Measurements from ENCODE around the gene INPP5A.
"Not testable (repeated sequence)": the region's sequence is repeated elsewhere in the genome, so short reads cannot be mapped to it uniquely, and the experiment has no call there.

The INPP5A gene

DNA sequence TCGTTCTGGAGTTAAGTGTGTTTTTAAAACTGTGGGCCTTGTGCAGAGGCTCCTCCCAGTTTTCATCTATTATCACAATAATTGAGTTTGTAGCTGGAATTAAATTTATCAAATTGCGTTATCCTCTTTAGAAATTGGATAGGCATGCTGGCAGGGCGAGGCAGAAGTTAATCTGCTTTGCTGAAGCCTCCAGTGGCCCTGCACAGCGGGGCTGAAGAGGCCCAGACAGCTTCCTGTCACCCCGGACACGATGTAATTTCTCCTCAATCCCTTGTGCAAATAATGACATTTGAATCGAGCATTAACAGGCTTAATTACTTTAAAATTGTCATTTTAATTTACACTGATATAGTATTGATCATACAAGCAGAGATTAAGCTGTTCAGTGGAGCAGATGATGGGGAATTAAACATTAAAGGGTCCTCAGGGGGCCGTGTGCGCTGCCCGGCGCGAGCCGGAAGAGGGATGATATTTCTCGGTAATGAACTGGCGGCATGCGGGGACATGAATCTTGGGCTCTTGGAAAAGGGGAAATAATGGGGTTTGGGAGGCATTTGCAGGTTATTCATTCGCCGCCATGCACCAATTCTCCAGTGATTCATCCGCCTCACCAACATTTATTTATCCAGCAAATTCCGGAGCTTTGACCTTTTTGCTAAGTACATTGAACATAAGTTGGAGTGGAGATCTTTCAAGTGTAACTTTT is 129.9 kb downstream of the INPP5A start:
- in situ Hi-C loops (cut with MboI; ENCODE audit: low sequenced_read_pairs) = no loop called here

DNA sequence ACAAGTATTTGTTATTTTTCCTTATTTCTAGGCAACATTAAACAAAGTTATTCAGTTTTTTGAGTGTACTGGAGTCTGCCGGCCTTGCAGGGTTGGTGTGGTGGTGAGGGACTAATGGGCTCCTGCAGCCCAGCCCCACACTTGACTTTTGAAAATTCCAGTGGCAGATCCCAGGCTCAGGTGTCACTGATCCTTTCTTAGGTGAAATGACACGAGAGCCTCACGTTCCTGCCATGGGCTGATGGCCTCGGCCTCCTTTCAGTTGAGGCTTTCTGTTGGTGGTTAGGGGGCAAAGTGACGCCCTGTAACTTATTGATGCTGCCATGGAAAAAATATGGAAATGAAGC is 130.4 kb downstream of the INPP5A start:
- in situ Hi-C loops (cut with MboI; ENCODE audit: low sequenced_read_pairs) = no loop called here

DNA sequence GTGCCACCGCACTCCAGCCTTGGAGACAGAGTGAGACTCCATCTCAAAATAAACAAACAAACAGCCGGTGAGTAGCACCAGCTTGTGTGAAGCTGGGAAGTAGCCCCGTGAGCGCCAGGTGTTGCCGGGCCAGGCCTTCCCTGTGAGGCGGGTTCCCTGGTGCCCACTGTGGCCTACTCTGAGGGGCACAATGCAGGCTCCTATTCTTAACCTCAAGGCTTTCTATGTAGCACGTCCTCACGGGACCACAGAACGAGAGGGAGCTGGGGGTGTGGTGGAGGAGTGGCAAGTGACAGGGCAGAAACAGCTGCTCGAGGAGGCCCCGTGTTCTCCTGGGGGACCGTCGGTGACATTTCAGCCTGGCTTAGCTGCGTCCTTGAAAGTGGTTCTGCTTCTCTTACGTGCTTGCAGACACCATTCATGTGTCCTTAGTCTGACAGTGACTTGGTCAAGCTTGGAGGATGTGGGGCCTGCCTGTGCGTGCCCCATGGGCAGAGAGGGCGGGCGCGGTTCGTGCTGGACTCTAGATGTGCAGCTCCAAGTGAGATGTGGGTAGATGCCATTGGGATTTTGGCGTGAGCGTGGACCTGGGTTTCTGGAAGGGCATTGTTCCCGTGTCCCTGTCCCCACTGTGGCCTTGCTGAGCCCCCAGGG is 131.7 kb downstream of the INPP5A start:
- in situ Hi-C loops (cut with MboI; ENCODE audit: low sequenced_read_pairs) = no loop called here

DNA sequence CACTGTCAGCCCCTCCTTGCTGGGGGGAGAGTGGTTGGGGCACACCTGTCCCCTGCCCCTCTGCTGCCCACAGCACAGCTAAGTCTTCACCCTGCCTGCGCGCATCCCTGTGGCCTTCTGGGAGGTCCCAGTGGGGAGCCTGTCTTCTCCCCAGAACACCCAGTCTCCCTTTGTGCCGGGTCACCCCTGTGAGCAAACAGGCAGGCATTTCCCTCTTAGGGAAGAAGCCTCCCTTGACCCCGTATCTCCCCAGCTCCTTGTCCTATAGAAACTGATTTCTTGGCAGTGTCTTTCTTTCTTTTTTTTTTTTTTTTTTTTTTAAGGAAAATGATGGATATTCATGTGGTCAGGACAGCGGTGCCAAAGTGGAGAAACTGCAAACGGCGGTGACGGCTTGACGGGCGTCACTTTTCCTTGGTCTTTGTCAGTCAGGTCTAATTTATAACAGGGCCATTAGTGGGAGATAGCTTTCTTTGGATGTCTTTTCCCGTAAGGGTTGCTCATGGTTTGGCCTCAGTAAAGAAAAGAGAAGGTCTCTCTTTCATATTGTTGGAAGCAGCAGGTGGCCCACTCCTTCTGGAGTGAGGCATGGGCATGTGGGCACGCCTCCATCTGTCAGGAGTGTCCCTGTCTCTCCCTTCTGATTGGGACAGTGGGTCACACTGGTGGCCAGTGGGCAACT is 133.1 kb downstream of the INPP5A start:
- in situ Hi-C loops (cut with MboI; ENCODE audit: low sequenced_read_pairs) = no loop called here

DNA sequence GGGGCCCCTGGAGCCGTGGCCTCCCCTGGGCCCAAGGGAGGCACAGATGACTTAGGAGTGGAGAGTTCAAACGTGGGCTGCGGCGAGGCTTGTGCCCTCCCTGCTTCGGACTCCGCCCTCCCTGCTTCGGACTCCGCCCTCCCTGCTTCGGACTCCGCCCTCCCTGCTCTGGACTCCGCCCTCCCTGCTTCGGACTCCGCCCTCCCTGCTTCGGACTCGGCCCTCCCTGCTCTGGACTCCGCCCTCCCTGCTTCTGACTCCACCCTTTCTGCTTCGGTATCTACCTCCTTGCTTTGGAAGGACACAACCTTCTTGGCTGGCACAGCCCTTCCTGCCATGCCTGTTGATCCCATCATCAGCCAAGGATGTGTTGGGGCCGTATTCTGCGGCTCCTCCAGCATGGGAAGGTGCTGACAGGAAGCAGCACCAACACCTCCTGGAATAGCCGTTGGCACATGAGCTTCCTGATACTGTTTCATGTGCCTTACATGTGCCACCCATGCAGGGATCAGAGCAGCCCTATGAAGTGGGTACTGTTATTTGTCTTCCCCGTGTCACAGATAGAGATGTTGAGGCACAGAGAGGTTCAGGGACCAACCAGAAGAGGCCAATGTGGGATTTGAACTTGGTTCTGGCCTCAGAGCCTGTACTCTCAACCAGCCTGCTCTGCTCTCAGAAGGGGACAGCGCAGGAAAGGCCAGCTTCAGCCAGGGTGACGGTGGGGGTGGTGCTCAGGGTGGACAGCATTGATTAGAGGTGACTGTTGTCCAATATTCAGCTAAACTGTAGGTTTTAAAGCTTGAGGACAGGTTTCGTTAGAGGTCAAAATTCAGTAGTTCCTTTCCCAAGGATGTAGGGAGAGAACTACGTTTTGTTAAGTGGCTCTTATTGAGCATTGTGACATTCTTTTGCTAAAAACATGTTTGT is 133.9 kb downstream of the INPP5A start:
- in situ Hi-C loops (cut with MboI; ENCODE audit: low sequenced_read_pairs) = no loop called here

DNA sequence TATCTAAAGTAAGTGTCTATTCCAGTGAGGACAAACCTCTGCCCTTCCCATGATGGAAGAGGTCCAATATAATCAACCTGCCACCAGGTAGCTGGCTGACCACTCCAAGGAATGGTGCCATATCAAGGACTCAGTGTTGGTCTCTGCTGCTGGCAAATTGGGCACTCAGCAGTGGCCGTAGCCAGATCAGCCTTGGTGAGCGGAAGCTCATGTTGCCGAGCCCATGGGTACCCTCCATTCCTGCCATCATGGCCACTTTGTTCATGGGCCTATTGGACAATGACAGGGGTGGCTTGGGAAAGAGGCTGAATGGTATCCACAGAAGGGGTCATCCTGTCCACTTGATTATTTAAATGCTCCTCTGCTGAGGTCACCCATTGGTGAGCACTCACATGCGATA is 136.2 kb downstream of the INPP5A start:
- in situ Hi-C loops (cut with MboI; ENCODE audit: low sequenced_read_pairs) = not testable (repeated sequence)

DNA sequence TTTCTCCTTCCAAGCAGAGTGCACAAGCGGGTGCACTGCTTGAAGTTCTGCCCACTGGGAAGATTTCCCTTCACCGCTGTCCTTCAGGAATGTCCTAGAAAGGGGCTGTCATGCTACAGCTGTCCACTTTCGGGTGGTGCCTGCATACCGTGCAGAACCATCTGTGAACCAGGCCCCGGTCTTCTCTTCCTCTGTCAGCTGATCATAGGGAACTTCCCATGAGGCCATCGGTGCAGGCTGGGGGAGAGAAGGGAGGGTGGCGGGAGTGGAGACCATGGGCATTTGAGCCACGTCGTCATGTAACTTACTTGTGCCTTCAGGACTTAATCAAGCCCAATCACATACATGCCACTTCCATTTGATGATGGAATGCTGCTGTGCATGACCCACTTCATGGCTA is 136.7 kb downstream of the INPP5A start:
- in situ Hi-C loops (cut with MboI; ENCODE audit: low sequenced_read_pairs) = no loop called here

DNA sequence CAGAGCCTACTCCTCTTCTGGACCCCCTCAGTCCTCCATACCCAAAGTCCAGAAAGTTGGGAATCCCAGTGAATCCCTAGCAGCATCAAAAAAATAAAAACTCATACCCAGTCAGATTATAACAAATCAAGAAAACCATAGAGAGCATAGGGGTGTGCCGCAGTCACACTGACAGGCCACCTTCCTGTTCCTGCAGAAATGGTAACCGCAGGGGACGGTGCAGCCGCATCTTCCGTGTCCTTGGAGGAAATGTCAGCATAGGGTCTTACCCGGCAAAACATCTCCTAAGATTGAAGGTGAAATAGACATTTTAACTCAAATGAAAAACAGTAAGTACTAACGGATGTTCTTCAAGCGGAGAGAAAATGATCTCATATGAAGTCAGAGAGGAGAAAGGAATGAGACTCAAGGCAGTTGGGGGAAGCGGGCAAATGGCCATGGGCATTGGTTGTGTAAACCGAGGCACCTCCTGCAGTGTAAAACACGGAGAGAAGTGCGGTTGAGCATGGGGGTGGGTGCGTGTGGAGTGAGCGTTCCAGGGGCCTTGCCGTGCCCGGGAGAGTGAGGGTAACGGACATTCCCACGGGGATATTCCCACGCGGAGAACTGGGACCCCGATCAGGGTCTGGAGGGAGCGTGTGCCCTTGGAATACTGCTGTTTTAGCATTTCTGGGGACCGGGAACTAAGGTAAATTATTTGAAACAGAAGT is 137.6 kb downstream of the INPP5A start:
- in situ Hi-C loops (cut with MboI; ENCODE audit: low sequenced_read_pairs) = no loop called here

DNA sequence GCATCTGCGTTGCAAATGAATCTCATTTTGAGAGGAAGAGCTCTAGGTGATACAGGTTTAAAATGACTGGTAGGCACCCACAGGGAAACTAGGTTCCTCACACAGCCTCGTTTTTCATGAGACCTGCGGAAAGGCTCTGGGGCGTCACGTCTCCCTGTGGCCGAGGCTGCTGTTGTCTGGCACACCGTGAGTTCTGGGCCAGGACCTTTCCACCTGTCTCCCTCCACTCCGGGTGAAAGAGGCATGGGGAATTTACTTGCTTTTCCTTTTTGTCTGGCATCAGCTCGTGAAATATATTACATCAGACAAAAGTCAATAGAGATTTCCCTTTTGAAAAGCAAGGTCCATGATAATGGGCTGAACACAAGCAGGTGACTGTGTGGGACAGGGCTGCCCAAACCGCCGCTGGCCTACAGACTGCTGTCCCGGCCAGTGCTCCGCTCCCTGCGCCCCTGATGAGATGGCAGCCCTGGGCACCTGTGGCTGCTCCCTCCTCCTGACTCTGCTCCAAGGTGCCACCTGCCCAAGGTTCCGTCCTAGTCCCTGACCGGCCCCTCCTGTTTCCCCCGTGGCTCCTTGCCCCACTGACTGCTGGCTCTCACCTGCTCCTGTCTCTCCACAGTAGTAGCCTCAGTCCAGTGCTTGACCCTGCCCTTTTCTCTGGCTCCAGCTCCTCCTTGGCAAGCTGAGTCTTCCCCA is 138.8 kb downstream of the INPP5A start:
- in situ Hi-C loops (cut with MboI; ENCODE audit: low sequenced_read_pairs) = no loop called here

DNA sequence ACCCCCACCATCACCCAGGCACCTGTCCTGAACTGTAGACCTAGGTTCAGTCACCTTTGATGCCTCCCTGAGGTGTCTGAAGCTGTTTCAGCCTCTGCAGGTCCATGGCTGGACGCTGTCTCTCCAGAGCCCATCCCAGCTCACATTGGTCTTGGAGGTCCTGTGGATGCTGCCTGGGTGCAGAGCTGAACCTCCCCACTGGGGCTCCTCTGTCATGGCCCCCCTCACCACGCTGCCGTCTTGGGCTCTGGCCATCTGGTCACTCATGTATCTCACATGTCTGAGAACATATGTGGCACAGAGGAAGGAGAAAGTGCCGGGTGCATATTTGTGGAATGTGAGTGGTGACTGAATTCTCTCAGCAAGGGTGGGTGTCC is 139.5 kb downstream of the INPP5A start:
- in situ Hi-C loops (cut with MboI; ENCODE audit: low sequenced_read_pairs) = no loop called here

DNA sequence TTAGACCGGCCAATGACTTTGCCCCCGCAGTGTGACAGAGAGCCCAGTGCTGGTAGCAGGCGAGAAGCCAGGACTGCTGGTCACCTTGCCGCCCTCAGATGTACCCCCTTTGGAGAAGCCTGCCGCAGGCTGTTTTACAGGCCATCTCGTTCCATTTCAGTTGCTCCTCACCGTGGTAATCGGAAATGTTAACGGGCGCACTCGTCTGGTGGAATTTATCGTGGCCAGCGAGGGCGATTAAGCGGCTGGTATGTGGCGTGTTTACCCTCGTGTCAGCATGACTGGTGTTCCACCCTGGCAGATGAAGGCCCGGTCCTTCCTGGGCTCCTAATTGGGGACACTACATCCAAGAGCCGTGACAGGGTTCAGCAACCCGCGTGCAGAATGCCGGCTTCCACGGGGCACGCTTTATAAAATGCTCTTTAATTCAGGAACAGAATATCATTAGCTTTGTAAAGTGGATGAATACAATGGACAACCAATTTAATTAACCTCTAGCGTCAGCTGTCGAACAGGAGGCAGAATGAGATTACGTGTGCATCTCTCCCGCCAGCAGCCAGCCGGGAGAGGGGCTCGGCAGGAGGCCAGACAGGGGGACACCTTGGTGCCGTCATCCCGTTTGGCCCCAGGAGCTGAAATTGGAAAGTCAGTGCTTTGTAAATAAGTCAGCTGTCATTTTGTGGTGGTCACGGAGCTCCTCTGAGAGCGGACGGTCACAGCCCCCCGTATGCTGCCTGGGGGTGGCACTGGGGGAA is 140.1 kb downstream of the INPP5A start:
- in situ Hi-C loops (cut with MboI; ENCODE audit: low sequenced_read_pairs) = no loop called here

DNA sequence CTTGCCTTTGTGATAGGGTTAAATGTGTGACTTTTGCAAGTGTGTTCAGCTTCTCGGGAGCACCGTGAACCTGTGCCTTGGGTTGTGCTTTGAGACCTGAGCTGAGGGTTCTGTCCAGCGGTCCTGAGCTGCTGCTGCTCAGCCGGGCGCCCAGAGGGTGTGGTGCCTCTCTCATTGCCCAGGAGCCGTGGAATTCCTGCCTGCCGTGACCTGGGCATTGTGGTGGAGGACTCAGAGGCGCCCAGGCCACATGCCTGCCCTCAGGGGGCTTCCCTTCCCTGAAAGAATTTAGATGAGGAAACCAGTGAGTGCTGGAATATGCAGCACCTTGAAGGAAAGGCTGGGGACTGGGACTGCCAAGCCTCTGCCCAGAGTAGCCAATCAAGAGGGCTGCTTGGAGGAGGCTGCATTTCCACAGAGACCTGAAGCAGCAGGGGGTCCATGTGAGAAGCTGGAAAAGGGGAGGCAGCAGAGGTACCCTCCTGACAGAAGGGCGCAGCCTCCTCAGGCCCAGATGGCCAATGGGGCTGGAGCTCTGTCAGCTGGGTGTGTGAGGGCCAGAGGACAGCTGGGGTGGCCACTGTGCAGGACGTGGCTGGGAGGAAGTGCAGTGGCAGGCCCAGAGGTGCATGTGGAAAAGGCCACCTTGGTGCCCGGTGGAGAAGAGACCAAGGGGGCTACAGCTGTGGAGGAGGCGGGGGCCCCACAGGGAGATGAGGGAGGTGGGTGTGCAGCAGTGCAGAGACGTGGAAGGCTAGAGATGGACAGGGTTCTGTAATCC is 141.0 kb downstream of the INPP5A start:
- in situ Hi-C loops (cut with MboI; ENCODE audit: low sequenced_read_pairs) = no loop called here

DNA sequence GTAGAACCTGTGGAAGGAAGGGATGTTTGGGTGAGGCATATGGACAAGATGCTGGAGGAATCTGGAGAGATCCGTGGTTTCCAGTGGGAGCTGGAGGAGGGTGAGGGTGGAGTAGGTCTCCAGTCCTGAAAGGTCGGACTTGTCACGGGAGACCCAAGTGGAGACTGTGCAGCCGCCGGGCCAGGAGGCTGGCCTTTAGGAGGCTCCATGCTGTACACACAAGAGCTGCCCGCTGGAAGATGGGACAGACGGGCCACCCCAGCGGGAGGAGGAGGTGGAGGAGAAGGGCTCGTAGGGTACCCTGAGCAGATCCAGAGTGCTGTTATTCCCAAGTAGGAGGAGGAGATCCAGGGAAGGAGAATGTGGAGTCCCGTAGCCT is 141.6 kb downstream of the INPP5A start:
- in situ Hi-C loops (cut with MboI; ENCODE audit: low sequenced_read_pairs) = no loop called here

DNA sequence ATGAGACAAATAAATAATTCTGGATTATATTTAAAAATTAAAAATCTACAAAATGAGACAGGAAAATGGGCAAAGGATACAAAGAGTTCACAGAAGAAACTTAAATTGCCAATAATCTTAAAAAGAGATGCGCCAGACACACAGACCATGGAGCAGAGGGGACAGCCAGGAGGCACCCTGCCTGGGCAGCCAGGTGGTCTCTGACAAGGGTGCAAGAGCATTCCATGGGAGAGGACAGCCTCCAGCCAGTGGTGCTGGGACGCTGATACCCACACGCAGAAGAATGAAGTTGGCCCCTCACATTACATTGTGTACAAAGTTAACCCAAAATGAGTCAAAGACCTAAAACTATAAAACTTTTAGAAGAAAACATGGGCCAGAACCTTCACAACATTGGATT is 142.1 kb downstream of the INPP5A start:
- in situ Hi-C loops (cut with MboI; ENCODE audit: low sequenced_read_pairs) = no loop called here

DNA sequence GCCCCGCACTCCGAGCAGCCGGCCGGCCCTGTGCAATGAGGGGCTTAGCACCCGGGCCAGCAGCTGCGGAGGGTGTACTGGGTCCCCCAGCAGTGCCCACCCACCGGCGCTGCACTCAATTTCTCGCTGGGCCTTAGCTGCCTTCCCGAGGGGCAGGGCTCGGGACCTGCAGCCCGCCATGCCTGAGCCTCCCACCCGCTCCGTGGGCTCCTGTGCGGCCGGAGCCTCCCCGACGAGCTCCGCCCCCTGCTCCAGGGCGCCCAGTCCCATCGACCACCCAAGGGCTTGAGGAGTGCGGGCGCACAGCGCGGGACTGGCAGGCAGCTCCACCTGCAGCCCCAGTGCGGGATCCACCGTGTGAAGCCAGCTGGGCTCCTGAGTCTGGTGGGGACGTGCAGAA is 143.2 kb downstream of the INPP5A start:
- in situ Hi-C loops (cut with MboI; ENCODE audit: low sequenced_read_pairs) = not testable (repeated sequence)

DNA sequence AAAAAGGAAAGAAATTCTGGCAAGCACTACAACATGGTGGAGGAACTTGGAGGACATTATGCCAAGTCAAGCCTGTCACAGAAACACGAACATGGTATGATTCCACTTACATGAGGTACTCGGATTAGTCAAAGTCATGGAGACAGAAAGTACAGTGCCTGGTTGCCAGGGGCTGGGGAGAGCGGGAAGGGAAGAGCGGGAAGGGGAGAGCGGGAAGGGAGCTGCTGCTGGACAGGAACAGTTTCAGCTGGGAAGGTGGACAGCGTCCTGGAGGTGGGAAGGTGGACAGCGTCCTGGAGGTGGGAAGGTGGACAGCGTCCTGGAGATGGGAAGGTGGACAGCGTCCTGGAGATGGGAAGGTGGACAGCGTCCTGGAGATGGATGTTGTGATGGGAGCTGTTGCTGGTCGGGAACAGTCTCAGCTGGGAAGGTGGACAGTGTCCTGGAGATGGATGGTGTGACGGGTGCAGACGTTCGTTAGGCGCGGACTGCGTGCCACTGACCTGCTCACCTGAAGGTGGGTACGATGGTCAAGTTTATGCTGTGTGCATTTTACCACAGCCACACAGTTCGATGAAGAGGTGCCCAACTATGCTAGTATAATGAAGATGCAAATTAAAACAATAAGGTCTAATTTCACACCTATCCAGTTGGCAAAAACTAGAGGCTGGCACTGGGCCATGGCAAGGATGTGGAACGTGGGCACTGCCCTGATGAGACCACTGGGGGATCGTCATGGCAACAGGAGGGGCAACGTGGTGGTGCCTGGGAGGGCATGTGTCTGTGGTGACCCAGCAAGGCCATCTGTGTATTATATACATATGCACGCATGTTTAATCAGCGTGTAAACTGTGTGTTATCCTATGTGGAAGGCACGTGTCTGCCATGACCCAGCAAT is 144.5 kb downstream of the INPP5A start:
- in situ Hi-C loops (cut with MboI; ENCODE audit: low sequenced_read_pairs) = no loop called here

DNA sequence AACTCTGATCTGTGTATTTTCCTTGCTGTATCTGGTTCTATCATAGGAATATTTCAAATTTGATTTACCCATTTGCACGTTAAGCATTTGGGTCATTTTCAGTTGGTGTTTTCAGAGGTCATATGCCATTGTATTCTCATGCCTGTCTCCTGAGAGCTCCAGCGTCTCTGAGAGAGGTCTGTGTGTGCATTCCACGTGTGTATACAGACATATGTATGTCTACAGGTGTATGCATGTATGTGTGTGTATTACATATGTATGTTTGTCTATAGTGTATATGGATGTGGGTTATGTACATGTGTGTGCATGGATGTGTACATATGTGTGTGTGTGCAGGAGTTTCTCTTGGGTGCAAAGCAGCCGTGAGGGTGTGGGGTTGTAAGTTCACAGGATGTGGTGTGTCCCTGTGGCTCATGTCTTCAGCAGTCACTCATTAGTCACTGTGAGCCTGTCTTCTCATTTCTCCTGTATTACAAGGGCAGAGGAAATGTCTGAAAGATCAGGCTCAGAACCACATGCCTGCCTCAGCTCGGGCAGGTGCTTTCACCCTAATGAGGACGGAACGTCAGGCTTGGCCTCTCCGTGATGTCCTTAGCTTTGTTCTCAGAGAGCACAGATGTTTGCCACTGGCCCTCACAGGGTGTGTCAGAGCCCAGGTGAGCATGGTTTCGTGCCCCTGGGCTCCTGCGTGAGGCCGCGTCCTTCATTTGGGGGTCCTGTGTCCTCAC is 146.7 kb downstream of the INPP5A start:
- in situ Hi-C loops (cut with MboI; ENCODE audit: low sequenced_read_pairs) = no loop called here
